Spleen (tissue), 7 donors: ENCODE results near the gene TCF12.

ENCODE experiments used
- CTCF ChIP-seq, 11 experiments: fragments of 200-600 bp in 7 of 11; fragments of 450-650 bp in 4 of 11; sonication (generic) in 4 of 11; IDR thresholded peaks in 8 of 11; conservative IDR thresholded peaks in 3 of 11; 1 replicate in 7 of 11; 2 replicates in 4 of 11; pipeline versions ENCODE4 v1.4.0 to v1.8.0; 2016 to 2021; ENCODE audit warnings: antibody characterized with exemption in 11 of 11, inconsistent platforms in 4 of 11, mild to moderate bottlenecking in 1 of 11
- POLR2A ChIP-seq, 3 donors: fragments of 450-650 bp; IDR thresholded peaks; one replicate each; pipeline ENCODE4 v1.5.1; 2017; ENCODE audit warnings: antibody characterized with exemption in 3 of 3, mild to moderate bottlenecking in 1 of 3
- donor health status: DM: no; HTN: no; CAD: no; lungs with moderate emphysema.
- donor health status: DM: no; HTN: no; CAD: no.
- donor health status: DM: no; HTN: no; CAD: no.

GRCh38 chr15:57144448-57144847, 226.0 kb downstream of the TCF12 start:
- TF ChIP-seq CTCF (IDR thresholded peaks at IDR 0.05 in 8 of 11, conservative IDR thresholded peaks at IDR 0.05 in 3 of 11) (no peak), POLR2A (IDR thresholded peaks at IDR 0.05) (no peak)
